ENCODE data around the gene CSMD2. TPM values are rescaled to one million over a fixed set of nuclear protein-coding genes. Genes with fewer than 3 reads are reported as not detected.

The CSMD2 gene
- total RNA-seq, 1 experiment from 2014 or later = not detected

DNA sequence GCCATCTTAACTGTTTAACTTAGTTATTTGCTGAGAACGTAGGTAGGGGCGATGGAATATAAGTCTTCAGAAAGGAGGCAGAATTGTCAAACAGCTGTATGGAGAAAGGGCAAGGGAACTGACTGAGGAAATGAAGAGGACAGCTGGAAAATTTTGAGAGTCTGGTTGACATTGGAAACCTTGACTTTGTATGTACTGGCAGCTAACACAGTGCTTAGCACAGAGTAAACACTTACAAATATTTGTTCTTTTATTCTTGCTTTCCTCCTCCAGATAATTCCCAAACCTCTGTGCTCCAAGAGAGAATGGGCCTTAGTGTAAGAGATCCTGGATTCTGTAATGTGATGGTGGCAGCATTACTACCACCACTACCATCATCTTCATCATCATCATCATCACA, 601.3 kb downstream of the CSMD2 start:
- DNase-seq (ENCODE audit: low read depth) = no peak
- in situ Hi-C loops (cut with HindIII; ENCODE audit: low pct_unique_long_range_greater_than_20kb, low sequenced_read_pairs) = no loop called here

- DNase-seq (ENCODE audit: low read depth) = no peak
- in situ Hi-C loops (cut with HindIII; ENCODE audit: low pct_unique_long_range_greater_than_20kb, low sequenced_read_pairs) = no loop called here
Observed at GRCh38 chr1:33562563-33562962, 602.5 kb downstream of the CSMD2 start.

- in situ Hi-C loops (cut with HindIII; ENCODE audit: low pct_unique_long_range_greater_than_20kb, low sequenced_read_pairs) = no loop called here
- no peak for DNase-seq (ENCODE audit: low read depth)
Observed at GRCh38 chr1:33561576-33561975, 603.5 kb downstream of the CSMD2 start.

GRCh38 chr1:33560680-33561079, 604.4 kb downstream of the CSMD2 start:
- no peak for DNase-seq (ENCODE audit: low read depth)
- in situ Hi-C loops (cut with HindIII; ENCODE audit: low pct_unique_long_range_greater_than_20kb, low sequenced_read_pairs) = no loop called here

DNA sequence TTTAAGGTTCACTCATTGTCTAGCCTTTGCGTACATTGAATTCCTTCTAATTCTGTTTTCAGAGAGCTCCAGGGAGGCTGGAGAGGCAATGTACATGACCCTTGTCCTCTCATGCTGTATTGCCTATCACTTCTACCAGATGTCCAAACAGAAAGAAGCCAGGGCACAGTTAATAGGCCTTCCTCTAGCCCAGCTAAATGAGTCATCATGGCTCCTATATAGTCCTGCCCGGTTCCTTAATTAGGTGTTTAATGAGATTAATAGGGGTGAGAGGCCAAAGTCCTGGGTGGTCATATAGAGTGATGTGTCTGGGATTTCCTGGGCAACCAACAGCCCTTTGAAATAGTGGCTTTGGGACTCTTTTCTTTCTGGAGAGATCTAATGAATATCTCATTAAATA, 616.3 kb downstream of the CSMD2 start:
- in situ Hi-C loops (cut with HindIII; ENCODE audit: low pct_unique_long_range_greater_than_20kb, low sequenced_read_pairs) = no loop called here
- no peak for DNase-seq (ENCODE audit: low read depth)

GRCh38 chr1:33548319-33548718, 616.7 kb downstream of the CSMD2 start:
- DNase-seq (ENCODE audit: low read depth) = no peak
- in situ Hi-C loops (cut with HindIII; ENCODE audit: low pct_unique_long_range_greater_than_20kb, low sequenced_read_pairs) = no loop called here

- no peak for DNase-seq (ENCODE audit: low read depth)
- in situ Hi-C loops (cut with HindIII; ENCODE audit: low pct_unique_long_range_greater_than_20kb, low sequenced_read_pairs) = no loop called here
Observed at GRCh38 chr1:33547576-33547975, 617.5 kb downstream of the CSMD2 start.

- DNase-seq (ENCODE audit: low read depth) = no peak
- in situ Hi-C loops (cut with HindIII; ENCODE audit: low pct_unique_long_range_greater_than_20kb, low sequenced_read_pairs) = no loop called here
Observed at GRCh38 chr1:33541966-33542365, 623.1 kb downstream of the CSMD2 start.

GRCh38 chr1:33537885-33538284, 627.1 kb downstream of the CSMD2 start:
- no peak for DNase-seq (ENCODE audit: low read depth)
- in situ Hi-C loops (cut with HindIII; ENCODE audit: low pct_unique_long_range_greater_than_20kb, low sequenced_read_pairs) = no loop called here

- no peak for DNase-seq (ENCODE audit: low read depth)
- in situ Hi-C loops (cut with HindIII; ENCODE audit: low pct_unique_long_range_greater_than_20kb, low sequenced_read_pairs) = no loop called here
Observed at GRCh38 chr1:33535334-33535733, 629.7 kb downstream of the CSMD2 start.

DNA sequence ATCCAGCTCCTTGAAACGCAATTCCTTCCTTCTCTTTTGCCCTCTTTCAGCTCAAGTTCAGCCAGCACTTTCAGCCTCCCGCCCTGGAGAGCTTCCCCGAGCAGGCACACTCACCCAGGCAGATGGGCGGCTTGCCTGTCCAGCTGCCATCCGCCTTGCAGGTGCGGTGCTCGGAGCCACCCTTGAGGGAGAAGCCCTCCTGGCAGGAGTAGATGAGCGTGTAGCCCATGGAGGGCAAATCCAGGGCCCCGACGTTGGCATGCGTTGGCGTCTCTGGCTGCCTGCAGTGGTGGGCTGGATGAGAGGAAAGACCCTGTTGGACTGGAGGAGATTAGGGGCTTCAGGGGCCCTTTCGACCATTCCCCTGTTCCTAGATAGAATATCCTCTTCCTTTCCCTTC, 632.1 kb downstream of the CSMD2 start:
- no peak for DNase-seq (ENCODE audit: low read depth)
- in situ Hi-C loops (cut with HindIII; ENCODE audit: low pct_unique_long_range_greater_than_20kb, low sequenced_read_pairs) = no loop called here

GRCh38 chr1:33532250-33532649, 632.8 kb downstream of the CSMD2 start:
- in situ Hi-C loops (cut with HindIII; ENCODE audit: low pct_unique_long_range_greater_than_20kb, low sequenced_read_pairs) = no loop called here
- DNase-seq (ENCODE audit: low read depth) = no peak

- DNase-seq (ENCODE audit: low read depth) = no peak
- in situ Hi-C loops (cut with HindIII; ENCODE audit: low pct_unique_long_range_greater_than_20kb, low sequenced_read_pairs) = no loop called here
Observed at GRCh38 chr1:33529957-33530356, 635.1 kb downstream of the CSMD2 start.

DNA sequence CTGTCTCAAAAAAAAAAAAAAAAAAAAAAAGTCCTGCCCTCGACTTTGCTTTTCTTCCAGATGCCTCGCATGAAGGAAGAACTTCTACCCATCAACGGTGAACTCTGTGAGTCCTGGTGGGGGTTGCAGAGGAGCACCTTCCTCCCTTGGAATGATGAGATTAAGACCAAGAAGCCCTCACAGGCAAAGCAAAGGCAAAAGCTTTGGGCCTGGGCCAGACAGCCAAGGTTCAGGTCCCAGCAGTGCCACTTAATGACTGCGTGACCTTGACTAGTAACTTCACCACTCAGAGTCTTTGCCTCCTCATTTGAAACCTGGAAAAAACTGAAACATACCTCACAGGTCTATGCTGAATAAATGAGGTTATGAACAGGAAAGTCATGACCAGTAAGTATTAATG, 637.1 kb downstream of the CSMD2 start:
- in situ Hi-C loops (cut with HindIII; ENCODE audit: low pct_unique_long_range_greater_than_20kb, low sequenced_read_pairs) = no loop called here
- no peak for DNase-seq (ENCODE audit: low read depth)

- no peak for DNase-seq (ENCODE audit: low read depth)
- in situ Hi-C loops (cut with HindIII; ENCODE audit: low pct_unique_long_range_greater_than_20kb, low sequenced_read_pairs) = no loop called here
Observed at GRCh38 chr1:33524586-33524985, 640.4 kb downstream of the CSMD2 start.

- DNase-seq (ENCODE audit: low read depth) = no peak
- in situ Hi-C loops (cut with HindIII; ENCODE audit: low pct_unique_long_range_greater_than_20kb, low sequenced_read_pairs) = no loop called here
Observed at GRCh38 chr1:33519240-33519884, 645.7 kb downstream of the CSMD2 start.

DNA sequence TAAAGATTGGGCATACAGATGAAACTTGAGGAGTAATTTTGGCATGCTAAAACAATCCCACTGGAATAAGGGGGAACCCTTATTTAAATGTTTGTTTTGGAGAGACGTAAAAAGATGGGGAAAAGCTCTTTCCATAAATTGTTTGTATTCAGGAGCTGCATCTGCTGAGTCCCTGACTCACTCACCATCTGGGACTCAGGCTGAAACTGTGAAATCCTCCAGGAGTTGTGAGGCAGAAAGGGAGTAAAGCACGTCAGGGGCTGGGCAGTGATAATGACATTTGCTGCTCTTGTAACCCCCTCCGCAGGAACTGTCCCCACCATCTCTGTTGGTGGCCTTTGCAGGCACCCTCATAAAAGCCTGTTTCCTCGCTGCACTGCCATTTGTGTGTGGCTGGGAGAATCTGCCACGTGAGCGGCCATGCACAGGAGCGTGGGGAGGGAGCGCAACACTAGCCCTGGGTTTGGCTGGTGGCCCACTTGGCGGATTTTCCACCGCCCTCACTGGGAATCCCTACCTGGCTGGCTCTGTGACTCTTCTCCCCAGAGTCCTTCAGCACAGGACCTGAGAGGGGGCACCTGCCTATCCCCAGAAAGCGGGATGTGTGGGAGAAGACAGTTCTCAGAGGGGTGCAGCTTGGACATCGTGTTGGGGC, 647.3 kb downstream of the CSMD2 start:
- in situ Hi-C loops (cut with HindIII; ENCODE audit: low pct_unique_long_range_greater_than_20kb, low sequenced_read_pairs) = no loop called here
- DNase-seq (ENCODE audit: low read depth) = no peak

- no peak for DNase-seq (ENCODE audit: low read depth)
- in situ Hi-C loops (cut with HindIII; ENCODE audit: low pct_unique_long_range_greater_than_20kb, low sequenced_read_pairs) = no loop called here
Observed at GRCh38 chr1:33516891-33517567, 648.0 kb downstream of the CSMD2 start.

DNA sequence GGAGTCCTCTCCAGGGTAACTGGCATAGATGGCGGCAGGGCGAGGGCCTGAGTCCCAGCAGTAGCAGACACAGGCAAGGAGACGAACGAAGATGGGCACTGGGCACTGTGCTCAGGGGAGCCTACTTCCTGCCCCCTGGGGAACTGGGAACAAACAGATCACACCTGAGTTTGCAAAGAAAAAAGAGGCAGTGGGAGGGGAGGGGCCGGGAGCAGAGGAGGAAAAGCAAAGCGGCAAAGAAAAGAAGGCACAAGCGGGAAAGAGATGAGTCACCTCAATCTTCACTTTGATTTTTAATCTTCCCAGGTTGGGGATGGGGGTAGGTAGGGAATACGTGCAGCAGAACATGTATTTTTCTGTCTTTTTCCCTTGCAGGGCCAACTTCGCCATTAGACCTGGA, 648.6 kb downstream of the CSMD2 start:
- no peak for DNase-seq (ENCODE audit: low read depth)
- in situ Hi-C loops (cut with HindIII; ENCODE audit: low pct_unique_long_range_greater_than_20kb, low sequenced_read_pairs) = no loop called here

GRCh38 chr1:33515607-33516006, 649.4 kb downstream of the CSMD2 start:
- in situ Hi-C loops (cut with HindIII; ENCODE audit: low pct_unique_long_range_greater_than_20kb, low sequenced_read_pairs) = no loop called here

More at GRCh38 chr1:33515607-33516006, 649.4 kb downstream of the CSMD2 start:
- DNase-seq (ENCODE audit: low read depth) = no peak

All from Caki2 (cell line).